Coronary artery (tissue), 2 donors: ENCODE data around the gene DPYSL5.

Experiments
- DNase-seq: peaks from one replicate; pipeline ENCODE4 v3.0.0-alpha.2; 2017; ENCODE audit warnings: low spot score
- H3K27ac ChIP-seq, 2 donors: fragments of 200-600 bp; sonication (generic); one replicate each; pipeline ENCODE4 v1.5.1; 2016 to 2019
- H3K4me3 ChIP-seq: fragments of 200-600 bp; sonication (generic); 2 replicates; pipeline ENCODE4 v1.5.1; 2016; ENCODE audit warnings: mild to moderate bottlenecking, moderate library complexity
- CTCF ChIP-seq: fragments of 200-600 bp; sonication (generic); IDR thresholded peaks from one replicate; pipeline ENCODE4 v1.5.1; 2019; ENCODE audit warnings: antibody characterized with exemption

DPYSL5 gene

DNA sequence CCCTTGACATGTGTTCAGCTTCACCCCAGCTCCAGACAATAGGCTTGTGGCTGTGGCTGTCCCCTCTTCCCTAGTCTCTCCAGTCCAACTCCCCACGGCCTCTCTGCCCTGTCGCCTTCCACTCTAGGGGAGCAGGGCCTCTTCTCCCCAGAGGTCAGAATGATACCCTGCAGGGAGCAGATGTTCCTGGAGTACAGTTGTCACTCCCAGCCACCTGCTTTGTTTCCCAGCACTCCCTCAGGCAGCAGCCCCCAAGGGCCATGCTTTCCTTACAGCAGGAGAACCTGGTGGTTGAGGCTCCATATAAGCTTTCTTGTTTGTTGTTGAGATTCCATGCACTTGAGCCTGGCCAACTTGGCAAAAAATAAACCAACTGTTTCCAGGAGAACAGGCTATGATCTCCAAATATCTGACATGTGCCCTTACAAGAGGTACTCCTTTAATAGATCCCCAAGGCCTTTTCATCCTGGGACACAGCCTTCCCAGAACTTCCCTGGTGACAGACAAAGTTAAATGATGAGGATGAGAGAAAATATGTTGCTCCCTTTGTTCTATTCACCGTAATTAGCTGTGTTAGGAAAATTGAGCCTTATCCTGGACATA is 45.1 kb downstream of the DPYSL5 start:
- TF ChIP-seq CTCF: no peak
- no peak overlapping the region for H3K27ac ChIP-seq
- DNase-seq: no peak
- H3K4me3 ChIP-seq: no peak overlapping the region

- no peak for DNase-seq
- Histone ChIP-seq H3K27ac (no peak overlapping the region), H3K4me3 (no peak overlapping the region)
- TF ChIP-seq CTCF: no peak
These were observed 46.2 kb downstream of the DPYSL5 start for GRCh38 chr2:26894136-26894535.

- no peak for DNase-seq
- no peak for TF ChIP-seq CTCF
- Histone ChIP-seq H3K4me3 (no peak overlapping the region), H3K27ac (no peak overlapping the region)
These were observed 50.0 kb downstream of the DPYSL5 start for GRCh38 chr2:26897807-26898479.

DNA sequence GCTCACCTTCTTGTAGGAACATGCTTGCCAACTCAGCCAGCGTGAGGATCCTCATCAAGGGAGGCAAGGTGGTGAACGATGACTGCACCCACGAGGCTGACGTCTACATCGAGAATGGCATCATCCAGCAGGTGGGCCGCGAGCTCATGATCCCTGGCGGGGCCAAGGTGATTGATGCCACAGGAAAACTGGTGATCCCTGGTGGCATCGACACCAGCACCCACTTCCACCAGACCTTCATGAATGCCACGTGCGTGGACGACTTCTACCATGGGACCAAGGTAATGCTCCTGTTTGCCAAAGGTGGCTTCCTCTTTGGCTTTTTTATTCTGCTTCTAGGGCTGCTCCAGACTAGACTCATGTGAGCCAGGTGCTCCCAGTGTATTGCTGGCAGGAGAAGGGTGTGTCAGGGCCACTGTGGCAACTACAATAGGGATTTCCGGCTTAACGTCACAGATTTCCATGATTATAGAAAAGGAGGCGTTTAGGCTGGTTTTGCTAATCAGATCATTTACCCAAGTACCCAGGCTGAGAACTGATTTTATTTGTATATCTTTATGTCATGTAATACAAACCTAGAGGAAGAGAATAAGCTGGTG is 50.6 kb downstream of the DPYSL5 start:
- TF ChIP-seq CTCF: no peak
- Histone ChIP-seq H3K4me3 (no peak overlapping the region), H3K27ac (no peak overlapping the region)
- DNase-seq: no peak

GRCh38 chr2:26899500-26900164 is 51.7 kb downstream of the DPYSL5 start:
- Histone ChIP-seq H3K4me3 (no peak overlapping the region), H3K27ac (no peak overlapping the region)
- no peak for TF ChIP-seq CTCF
- no peak for DNase-seq

DNA sequence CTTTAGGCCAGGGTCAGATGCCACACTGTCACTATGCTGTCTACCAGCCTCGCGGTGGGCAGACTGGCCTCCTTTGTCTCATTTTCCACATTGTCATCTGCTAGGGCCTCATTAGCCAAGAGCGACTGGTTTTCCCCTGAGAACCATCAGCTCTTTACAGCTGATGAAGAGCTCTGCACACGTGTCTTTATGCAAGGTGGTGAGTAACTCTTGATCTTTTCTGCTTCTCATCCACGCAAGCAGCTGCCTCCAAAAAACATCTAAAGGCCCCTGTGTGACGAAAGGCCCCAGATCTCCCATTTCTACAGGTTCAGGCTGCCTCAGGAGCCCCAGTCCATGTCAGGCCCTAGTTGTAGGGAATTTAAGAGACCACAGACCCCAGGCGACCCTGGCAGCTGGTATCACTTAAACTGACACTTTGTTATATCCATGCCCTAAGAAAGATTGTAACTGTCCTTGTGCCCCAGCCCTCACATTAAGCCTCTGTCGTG is 52.9 kb downstream of the DPYSL5 start:
- DNase-seq: no peak
- Histone ChIP-seq H3K4me3 (no peak overlapping the region), H3K27ac (no peak overlapping the region)
- no peak for TF ChIP-seq CTCF
